NT2/D1 (cell line): Measurements from ENCODE around the gene MYO3B.

Source experiments
- SUZ12 ChIP-seq: IDR thresholded peaks from 2 replicates; pipeline ENCODE4 v1.6.1; 2011; ENCODE audit not compliant: insufficient read length, insufficient read depth; ENCODE audit errors: extremely low read depth
- ZNF274 ChIP-seq: IDR thresholded peaks from 2 replicates; pipeline ENCODE4 v1.6.1; 2011; ENCODE audit warnings: mild to moderate bottlenecking, low read depth, low read length

DNA sequence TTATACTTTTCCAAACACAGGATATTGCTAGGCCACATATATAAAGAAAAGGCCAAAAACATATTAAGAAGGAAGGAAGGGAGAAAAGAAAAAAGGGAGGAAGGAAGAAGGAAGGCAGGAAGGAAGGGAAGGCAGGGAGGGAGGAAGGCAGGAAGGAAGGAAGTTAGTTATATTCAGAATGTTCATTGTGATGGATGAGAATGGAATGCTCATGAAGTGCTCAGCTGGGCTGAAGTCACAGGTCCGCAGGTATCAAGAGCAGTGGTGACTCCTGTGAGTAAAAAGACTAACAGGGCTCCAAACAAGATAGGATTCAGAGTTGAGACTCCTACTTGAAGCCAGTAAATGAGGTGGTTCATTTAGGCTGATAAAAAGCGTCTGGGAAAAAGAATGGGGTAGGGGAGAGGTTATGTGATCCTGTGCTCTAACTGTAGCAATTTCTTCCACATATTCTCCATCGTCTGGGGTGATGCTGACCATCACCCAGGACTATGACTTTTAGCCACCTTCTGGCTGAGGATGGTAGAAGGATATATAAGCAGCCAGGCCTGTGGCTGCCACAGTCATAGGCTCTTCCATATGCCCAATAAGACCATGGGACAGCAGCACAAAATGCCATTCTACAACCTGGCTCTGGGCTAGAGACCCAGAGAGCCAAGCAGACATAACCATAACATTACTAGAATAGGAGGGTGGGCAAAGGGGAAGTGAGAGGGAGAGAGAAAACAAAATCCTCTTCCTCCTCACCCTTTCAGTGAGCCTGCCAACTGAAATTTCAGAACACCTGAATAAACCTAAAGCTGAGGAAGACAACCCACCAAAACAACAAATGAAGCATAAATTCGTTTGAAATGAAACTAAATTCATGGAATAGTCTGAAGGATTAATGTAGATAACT is 173.2 kb downstream of the MYO3B start:
- TF ChIP-seq SUZ12 (no peak), ZNF274 (no peak)
